CD4-positive, alpha-beta T cell treated with Interleukin-17A for 4 hours (primary cell): Measurements from ENCODE around the gene PCSK9.

Experiments
- DNase-seq: peaks from one replicate; pipeline ENCODE4 v3.0.0-alpha.2; 2020; ENCODE audit warnings: mixed read lengths

The PCSK9 gene

DNA sequence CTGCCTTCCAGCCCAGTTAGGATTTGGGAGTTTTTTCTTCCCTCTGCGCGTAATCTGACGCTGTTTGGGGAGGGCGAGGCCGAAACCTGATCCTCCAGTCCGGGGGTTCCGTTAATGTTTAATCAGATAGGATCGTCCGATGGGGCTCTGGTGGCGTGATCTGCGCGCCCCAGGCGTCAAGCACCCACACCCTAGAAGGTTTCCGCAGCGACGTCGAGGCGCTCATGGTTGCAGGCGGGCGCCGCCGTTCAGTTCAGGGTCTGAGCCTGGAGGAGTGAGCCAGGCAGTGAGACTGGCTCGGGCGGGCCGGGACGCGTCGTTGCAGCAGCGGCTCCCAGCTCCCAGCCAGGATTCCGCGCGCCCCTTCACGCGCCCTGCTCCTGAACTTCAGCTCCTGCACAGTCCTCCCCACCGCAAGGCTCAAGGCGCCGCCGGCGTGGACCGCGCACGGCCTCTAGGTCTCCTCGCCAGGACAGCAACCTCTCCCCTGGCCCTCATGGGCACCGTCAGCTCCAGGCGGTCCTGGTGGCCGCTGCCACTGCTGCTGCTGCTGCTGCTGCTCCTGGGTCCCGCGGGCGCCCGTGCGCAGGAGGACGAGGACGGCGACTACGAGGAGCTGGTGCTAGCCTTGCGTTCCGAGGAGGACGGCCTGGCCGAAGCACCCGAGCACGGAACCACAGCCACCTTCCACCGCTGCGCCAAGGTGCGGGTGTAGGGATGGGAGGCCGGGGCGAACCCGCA is at the start of gene PCSK9:
TSS of gene PCSK9 (plus strand) at position 207 of the 741 bp plus-strand sequence. CDS start at position 497, 290 bp downstream.
- DNase-seq: no peak

DNA sequence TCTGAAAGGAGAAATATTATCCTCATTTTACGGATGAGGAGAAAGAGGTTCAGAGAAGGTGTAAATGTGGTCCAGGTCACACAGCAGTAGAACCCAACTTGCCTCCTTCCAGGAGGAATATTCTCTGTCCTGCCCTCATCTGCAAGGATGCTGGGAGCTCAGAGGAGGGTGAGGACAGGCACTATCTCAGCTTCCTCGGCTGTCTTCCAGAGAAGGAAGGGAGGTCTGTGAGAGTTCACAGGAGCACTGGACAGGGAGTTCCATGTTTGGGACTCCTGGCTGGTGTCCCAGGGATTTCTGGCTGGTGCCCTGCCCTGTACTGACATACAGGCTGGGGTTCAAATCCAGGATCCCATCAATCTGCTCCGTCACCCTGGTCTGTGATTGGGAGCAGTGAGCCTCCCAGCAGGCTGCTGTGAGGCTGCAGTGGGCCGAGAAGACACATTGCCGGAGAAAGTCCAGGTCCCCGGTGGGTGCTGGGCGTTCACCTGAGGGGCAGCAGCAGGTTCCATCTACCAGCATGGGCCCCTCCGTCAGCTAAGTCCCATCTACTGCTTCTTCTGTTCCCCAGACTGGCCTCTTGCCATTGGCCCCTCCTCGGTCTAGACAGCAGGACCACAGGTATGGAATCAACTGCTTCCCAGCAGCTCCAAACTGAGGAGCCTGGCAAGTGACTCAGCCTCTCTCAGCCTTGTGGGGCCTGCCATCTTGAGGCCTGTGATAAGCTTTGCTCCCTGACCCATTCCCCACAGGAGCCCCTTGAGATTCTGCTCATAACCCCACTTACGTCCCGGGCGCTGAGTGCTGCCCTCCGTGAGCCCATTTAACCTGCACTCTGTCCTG is 49.2 kb upstream of the PCSK9 start:
- DNase-seq: no peak

DNA sequence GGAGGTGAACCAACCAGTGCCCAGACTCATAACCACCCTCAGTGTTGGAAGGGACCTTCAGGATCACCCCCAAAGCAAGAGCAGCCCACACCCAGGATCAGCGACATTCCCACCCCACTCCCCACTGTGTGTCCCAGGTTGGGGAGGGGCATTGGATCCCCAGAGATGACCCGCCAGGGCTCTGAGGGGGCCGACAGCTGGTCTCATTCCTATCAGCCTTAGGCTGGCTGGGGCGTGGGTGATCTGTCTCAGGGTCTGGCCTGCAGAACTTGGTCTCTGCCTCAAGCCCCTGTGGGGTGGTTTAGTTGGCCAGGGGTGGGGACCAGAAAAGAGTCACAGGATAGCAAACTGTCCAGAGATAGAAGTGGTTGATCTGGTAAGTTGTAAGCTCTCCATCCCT is 48.4 kb upstream of the PCSK9 start:
- DNase-seq: no peak

- no peak for DNase-seq
These were observed 47.4 kb upstream of the PCSK9 start for GRCh38 chr1:54991939-54992338.

GRCh38 chr1:54993140-54993539 is 46.2 kb upstream of the PCSK9 start:
- no peak for DNase-seq

DNA sequence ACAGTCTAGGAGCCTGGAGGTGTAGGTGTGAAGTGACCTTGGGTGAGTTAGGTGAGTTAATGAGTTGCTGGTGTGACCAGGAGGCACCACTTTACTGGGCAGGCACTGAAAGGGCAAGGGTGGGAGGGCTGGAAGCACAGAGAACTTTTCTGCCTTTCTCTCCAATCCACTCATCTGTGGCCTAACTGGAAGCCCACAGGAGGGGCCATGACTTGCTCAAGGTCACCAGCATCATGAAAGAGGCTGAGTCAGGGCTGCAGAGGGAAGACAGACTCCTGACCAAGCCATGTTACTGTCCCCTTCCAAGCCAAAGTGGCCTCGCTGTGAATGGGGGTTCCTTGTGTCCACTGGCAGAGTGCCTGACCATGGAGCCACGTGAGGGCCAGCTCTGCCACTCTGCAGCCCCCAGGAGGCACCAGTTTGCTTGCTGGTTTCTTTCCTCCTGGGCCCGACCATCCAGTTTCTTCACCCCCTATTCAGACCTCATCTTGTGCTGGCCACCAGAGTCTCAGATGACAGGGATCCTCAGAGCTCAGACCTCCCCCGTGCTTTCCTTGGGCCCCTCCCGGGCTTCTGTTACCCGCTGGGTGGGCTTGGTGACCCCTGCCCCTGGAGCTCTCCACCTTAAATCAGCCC is 44.9 kb upstream of the PCSK9 start:
- DNase-seq: no peak

DNA sequence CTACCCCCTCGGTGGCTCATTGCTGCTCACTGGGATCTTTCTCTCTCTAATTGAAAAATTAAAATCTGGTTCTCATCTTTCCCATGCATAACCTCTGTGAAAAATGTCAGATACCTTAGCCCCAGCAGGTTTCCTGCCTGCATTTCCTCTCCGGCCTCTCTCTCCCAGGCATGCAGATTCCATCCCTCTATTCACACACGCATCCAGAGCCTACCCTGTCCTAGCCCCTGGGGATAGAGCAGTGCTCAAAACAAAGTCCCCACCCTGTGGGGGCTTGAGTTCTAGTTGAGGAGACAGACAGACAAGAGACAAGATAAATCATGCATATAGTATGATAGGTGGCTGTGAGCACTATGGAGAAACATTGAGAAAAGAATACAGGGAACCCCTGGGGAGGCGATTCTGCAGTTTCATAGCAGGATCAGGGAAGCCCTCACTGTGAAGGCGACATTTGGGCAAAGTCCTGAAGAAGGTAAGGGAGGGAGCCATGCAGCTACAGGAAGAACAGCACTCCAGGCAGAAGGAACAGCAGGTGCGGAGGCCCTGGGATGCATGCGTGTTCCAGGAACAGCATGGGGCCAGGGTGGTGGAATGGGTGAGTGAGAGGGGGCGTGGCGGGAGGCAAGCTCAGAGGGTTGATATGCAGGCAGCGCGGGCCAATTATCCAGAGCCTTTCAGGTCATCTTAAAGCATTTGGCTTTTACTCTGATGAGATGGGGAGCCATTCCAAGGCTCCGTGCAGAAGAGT is 44.2 kb upstream of the PCSK9 start:
- DNase-seq: no peak

DNA sequence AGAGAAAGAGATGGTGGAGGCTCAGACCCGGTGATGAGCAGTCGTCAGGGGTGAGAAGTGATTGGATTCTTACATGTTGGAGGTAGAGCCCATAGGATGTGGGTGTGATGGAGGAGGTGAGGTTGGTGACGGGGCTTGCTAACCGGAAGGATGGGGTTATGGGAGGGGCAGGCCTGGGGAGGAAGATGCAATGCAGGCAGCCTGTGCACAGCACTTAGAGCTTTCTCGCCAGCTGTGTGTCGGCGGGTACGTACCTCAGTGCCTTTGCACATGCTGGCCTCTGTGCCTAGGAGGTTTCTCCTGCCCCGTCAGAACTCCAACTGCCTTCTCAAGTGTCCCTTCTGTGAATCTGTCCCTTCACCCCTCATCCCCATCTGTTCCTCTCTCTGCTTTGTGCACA is 43.5 kb upstream of the PCSK9 start:
- DNase-seq: peak; percentile 46

- peak; percentile 82 for DNase-seq
These were observed 42.9 kb upstream of the PCSK9 start for GRCh38 chr1:54996359-54996868.

GRCh38 chr1:54996869-54997710 is 42.3 kb upstream of the PCSK9 start:
- DNase-seq: peak; percentile 8

DNA sequence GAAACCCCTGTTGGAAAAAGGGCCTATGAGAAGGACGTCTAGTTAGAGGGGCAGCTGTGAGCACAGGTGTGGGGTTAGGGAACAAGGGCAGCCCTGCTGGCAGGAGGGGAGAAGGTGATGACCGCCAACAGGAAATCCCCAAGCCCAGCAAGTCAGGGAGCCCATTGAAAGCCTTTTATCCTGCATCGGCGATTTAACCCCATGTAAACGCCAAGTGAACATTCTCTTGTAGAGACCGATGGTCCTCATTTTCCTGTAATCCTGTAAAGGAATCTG is 41.7 kb upstream of the PCSK9 start:
- no peak for DNase-seq

DNA sequence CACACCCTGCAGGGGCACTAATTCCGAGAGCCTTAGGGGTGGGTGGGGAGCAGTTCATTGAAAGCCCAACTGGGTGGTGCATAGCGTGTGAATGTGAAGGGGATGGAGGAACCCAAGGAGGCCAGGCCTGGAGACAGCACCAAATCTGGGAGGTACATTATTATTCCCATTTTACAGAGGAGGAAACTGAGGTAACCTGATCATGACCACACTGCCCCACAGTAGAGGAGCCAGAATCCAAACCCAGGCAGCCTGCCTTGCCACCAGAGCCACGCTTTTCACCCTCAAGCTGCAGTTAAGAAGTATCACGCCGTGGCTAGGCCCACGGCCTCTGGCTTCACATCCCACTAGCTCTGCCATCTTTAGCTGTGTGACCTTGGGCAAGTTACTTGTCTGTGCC is 41.2 kb upstream of the PCSK9 start:
- no peak for DNase-seq

DNA sequence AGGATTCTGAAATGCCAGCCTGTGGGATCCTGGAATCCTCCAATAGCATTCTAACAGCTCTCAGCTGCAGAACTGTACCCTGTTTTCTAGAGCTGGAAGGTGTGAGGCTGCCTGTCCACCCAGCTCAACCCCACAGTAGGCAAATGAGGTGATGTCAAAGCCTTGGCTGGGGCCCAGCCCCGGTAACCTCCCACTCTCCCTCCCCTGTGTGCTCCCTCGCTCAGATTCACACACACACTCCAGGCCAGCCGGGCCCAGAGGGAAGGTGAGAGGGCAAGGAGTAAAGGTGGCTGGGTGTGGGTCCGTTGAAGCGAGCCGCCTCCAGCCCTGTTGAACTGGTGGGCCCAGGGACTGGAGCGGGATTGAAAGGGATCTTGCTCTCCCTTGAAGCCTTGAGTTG is 40.7 kb upstream of the PCSK9 start, which contains the start of gene BSND:
TSS of gene BSND (plus strand) at position 257 of the 400 bp plus-strand sequence. CDS start 254 bp downstream, outside the sequence.
- no peak for DNase-seq

GRCh38 chr1:55000110-55001085 is 39.0 kb upstream of the PCSK9 start:
- DNase-seq: no peak

DNA sequence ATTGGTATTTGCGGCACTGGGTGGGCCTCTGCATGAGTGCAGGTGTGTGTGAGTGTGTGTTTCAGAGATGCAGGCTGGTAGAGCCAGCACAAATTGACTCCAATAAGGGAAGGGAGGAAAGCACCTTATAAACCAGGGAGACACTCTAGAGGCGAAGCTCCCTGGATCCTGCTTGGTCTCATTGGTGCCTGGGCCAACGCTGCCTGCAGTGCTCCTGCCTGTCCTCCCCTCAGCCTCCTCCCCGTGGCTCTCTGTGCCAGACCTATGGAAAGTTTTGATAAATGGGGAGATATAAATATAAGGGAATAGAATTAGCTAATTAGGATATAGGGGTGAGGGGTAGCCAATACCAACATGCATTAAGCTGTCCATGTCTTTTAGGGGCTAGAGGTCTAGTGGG is 38.0 kb upstream of the PCSK9 start:
- DNase-seq: no peak

GRCh38 chr1:55002686-55003085 is 36.7 kb upstream of the PCSK9 start:
- no peak for DNase-seq

DNA sequence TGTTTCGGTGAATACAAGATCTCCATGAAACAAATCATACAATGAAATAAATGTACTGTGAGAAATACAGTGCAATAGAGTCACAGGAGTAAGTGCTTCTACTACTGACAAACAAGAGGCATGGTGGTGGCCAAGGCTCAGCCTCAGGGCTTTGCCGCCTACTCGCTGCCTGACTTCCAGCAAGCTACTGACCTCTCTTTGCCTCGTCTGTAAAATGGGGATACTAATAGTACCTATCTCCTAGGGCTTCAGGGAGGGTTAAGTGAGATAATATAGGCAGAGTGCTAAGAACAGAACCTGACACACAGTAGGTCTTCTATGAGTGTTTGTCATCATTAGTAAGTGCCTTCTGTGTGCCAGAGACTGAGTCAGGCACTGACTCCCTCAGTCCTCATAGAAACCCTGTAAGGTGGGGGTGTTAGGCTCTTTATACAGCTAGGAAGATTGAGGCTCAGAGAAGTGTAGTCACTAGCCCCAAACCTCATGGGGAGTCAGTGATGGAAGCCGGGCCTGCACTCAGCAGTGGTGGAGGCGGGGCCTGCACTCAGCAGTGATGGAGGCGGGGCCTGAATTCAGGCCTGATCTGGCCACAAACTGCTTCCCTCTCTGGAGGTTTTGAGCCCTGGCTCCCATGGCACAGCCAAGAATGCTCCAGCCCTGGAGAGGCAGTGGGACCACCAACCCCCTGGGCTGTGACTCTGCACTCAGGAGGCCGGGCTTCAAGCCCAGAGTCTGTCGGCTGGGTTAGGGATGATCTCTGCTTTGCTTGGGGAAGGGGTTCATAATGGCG is 33.8 kb upstream of the PCSK9 start:
- no peak for DNase-seq

DNA sequence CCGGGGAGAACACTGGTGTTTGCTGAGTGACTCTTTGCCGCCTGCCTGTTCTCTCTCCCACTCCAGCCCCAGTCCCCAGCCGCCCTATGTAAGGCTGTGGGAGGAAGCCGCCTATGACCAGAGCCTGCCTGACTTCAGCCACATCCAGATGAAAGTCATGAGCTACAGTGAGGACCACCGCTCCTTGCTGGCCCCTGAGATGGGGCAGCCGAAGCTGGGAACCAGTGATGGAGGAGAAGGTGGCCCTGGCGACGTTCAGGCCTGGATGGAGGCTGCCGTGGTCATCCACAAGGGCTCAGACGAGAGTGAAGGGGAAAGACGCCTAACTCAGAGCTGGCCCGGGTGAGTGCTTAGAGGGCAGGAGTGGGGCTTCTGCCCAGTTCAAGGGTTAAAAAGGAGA is 32.4 kb upstream of the PCSK9 start:
- DNase-seq: no peak

DNA sequence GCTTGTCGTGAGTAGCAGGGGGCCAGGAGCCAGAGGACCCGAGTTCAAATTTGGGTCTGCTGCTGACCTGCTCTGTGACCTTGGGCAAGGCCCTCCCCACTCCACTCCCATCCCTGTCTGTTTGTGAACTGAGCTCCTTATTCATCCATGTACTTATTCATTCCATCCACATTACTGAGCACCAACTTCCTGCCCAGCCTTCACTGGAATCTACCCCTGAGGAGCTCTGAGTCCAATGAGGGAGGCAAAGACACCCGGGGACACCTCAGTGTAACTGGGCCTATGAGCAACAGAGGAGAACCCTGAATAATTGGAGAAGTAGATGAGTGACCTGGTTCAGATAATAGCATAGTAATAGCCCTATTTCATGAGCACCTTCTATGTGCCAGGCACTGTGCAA is 31.7 kb upstream of the PCSK9 start:
- DNase-seq: no peak
